HCT116 (cell line): Measurements from ENCODE around the gene BCKDHB. TPM values are rescaled to one million over a fixed set of nuclear protein-coding genes. Genes with fewer than 3 reads are reported as not detected.

Source experiments
- ATAC-seq: fragments of 200-7000 bp; cut with Tn5 transposase; 2 replicates; pipeline ENCODE4 v1.9.1; 2020; ENCODE audit warnings: mild to moderate bottlenecking, moderate library complexity
- BruUV-seq: library from RNA; stranded (reverse); fragments of 400-500 nt; replicated peaks from 2 replicates; lab custom pipeline; 2021; lab: Mats Ljungman, UMichigan
- CTCF ChIA-PET: fragments of 300-600 bp; sonication (Branson Sonifier 250); formaldehyde crosslinking; loops from one replicate; lab custom pipeline; 2021; ENCODE audit warnings: antibody characterized with exemption; lab: Charles Lee
- POLR2A ChIA-PET: fragments of 300-600, 350-600 bp; sonication (Branson Sonifier 250); formaldehyde crosslinking; loops from one replicate; lab custom pipeline; 2021; ENCODE audit warnings: antibody characterized with exemption; lab: Charles Lee
- RAD21 ChIA-PET, 2 experiments: fragments of 300-600 bp; sonication (Branson Sonifier 250); formaldehyde crosslinking; loops; one replicate each; lab custom pipeline; 2023; ENCODE audit warnings: low total read pairs in 2 of 2; ENCODE audit not compliant: uncharacterized antibody in 2 of 2, unreplicated experiment in 2 of 2, low non-redundant PET in 1 of 2; lab: Charles Lee
- DNase-seq: peaks from one replicate; pipeline ENCODE4 v3.0.0-alpha.2; 2010; ENCODE audit warnings: low read depth, low spot score
- H2AFZ ChIP-seq: fragments of 200-600 bp; shearing (Covaris generic), sonication (generic); 2 replicates; pipeline ENCODE4 v1.6.1; 2017; ENCODE audit warnings: low read depth, mixed run types, mixed read lengths, antibody characterized with exemption, low read length; ENCODE audit not compliant: poor library complexity, severe bottlenecking
- H3K27ac ChIP-seq: 2 replicates; pipeline ENCODE4 v1.5.1; 2012; ENCODE audit warnings: low read depth, low read length
- H3K27me3 ChIP-seq: fragments of 200-600 bp; sonication (generic); 2 replicates; pipeline ENCODE4 v1.6.1; 2016; ENCODE audit warnings: mixed run types, low read length, mixed read lengths; ENCODE audit not compliant: insufficient read depth
- H3K36me3 ChIP-seq, 2 experiments: fragments of 200-500 bp in 1 of 2; fragments of 200-600 bp in 1 of 2; sonication (Bioruptor generic) in 1 of 2; sonication (generic) in 1 of 2; 2 replicates each; pipeline versions ENCODE4 v1.5.1 to v1.6.1; 2014 to 2016; ENCODE audit warnings: low read length in 2 of 2, inconsistent platforms in 1 of 2, mixed read lengths in 1 of 2, mixed run types in 1 of 2; ENCODE audit not compliant: insufficient read depth in 2 of 2, control insufficient read depth in 1 of 2
- H3K4me1 ChIP-seq, 2 experiments: fragments of 200-600 bp in 1 of 2; sonication (generic) in 1 of 2; 2 replicates each; pipeline versions ENCODE4 v1.5.1 to v1.6.1; 2012 to 2017; ENCODE audit warnings: low read length in 2 of 2, inconsistent platforms in 1 of 2, mild to moderate bottlenecking in 1 of 2, mixed read lengths in 1 of 2, mixed run types in 1 of 2, moderate library complexity in 1 of 2; ENCODE audit not compliant: insufficient read depth in 2 of 2, control insufficient read depth in 1 of 2
- H3K4me2 ChIP-seq: fragments of 200-600 bp; sonication (generic); 2 replicates; pipeline ENCODE4 v1.6.1; 2017; ENCODE audit warnings: mixed run types, low read length, mixed read lengths
- H3K4me3 ChIP-seq, 2 experiments: fragments of 200-600 bp in 1 of 2; sonication (generic) in 1 of 2; replicated peaks in 1 of 2; 2 replicates each; pipeline ENCODE4 v1.5.1; 2011 to 2016; ENCODE audit warnings: low read length in 2 of 2, control low read depth in 1 of 2, low read depth in 1 of 2, mild to moderate bottlenecking in 1 of 2, mixed read lengths in 1 of 2, mixed run types in 1 of 2
- H3K79me2 ChIP-seq: fragments of 200-600 bp; sonication (generic); 2 replicates; pipeline ENCODE4 v1.6.1; 2017; ENCODE audit warnings: mild to moderate bottlenecking, mixed run types, low read length, moderate library complexity, mixed read lengths; ENCODE audit not compliant: insufficient read depth
- H3K9ac ChIP-seq: fragments of 200-600 bp; sonication (generic); 2 replicates; pipeline ENCODE4 v1.6.1; 2016; ENCODE audit warnings: low read length, mixed read lengths
- H3K9me2 ChIP-seq: fragments of 200-600 bp; sonication (generic), shearing (Covaris generic); 2 replicates; pipeline ENCODE4 v1.6.1; 2017; ENCODE audit warnings: mixed run types, mild to moderate bottlenecking, moderate library complexity; ENCODE audit not compliant: insufficient read depth
- H3K9me3 ChIP-seq, 2 experiments: fragments of 200-500 bp in 1 of 2; fragments of 200-600 bp in 1 of 2; sonication (Bioruptor generic) in 1 of 2; sonication (generic) in 1 of 2; 2 replicates each; pipeline ENCODE4 v1.6.1; 2014 to 2017; ENCODE audit warnings: low read length in 2 of 2, mixed read lengths in 2 of 2, inconsistent platforms in 1 of 2, low read depth in 1 of 2, mild to moderate bottlenecking in 1 of 2, mixed run types in 1 of 2, moderate library complexity in 1 of 2; ENCODE audit not compliant: control insufficient read depth in 1 of 2, insufficient read depth in 1 of 2
- H4K20me1 ChIP-seq: fragments of 200-600 bp; sonication (generic), shearing (Covaris generic); 2 replicates; pipeline ENCODE4 v1.6.1; 2017; ENCODE audit warnings: mixed run types, mild to moderate bottlenecking, moderate library complexity; ENCODE audit not compliant: insufficient read depth
- CBX3 ChIP-seq: IDR thresholded peaks from 2 replicates; pipeline ENCODE4 v1.6.1; 2012; ENCODE audit warnings: low read depth
- CEBPB ChIP-seq: IDR thresholded peaks from 2 replicates; pipeline ENCODE4 v1.6.1; 2012; ENCODE audit warnings: low read depth
- EGR1 ChIP-seq: IDR thresholded peaks from 2 replicates; pipeline ENCODE4 v1.6.1; 2012; ENCODE audit warnings: low read depth
- ELF1 ChIP-seq: IDR thresholded peaks from 2 replicates; pipeline ENCODE4 v1.6.1; 2012; ENCODE audit warnings: low read depth, borderline replicate concordance
- EZH2 ChIP-seq: fragments of 200-600 bp; sonication (generic); IDR thresholded peaks from 2 replicates; pipeline ENCODE4 v1.6.1; 2017; ENCODE audit warnings: antibody characterized with exemption, mixed run types
- FOSL1 ChIP-seq: IDR thresholded peaks from 2 replicates; pipeline ENCODE4 v1.6.1; 2012; ENCODE audit warnings: low read depth
- JUND ChIP-seq: IDR thresholded peaks from 2 replicates; pipeline ENCODE4 v1.6.1; 2012
- POLR2A ChIP-seq: IDR thresholded peaks from 2 replicates; pipeline ENCODE4 v1.7.0; 2011; ENCODE audit warnings: borderline replicate concordance; ENCODE audit not compliant: insufficient read depth, insufficient read length; ENCODE audit errors: extremely low read depth
- POLR2AphosphoS5 ChIP-seq: IDR thresholded peaks from 2 replicates; pipeline ENCODE4 v1.6.1; 2011; ENCODE audit warnings: mild to moderate bottlenecking, low read depth, low read length, moderate library complexity
- SIN3A ChIP-seq: IDR thresholded peaks from 2 replicates; pipeline ENCODE4 v1.6.1; 2012; ENCODE audit warnings: low read depth
- SP1 ChIP-seq: IDR thresholded peaks from 2 replicates; pipeline ENCODE4 v1.6.1; 2012; ENCODE audit warnings: low read depth
- SRF ChIP-seq: IDR thresholded peaks from 2 replicates; pipeline ENCODE4 v1.6.1; 2012; ENCODE audit warnings: low read depth
- TCF7L2 ChIP-seq: IDR thresholded peaks from 2 replicates; pipeline ENCODE4 v1.7.0; 2011; ENCODE audit warnings: borderline replicate concordance, inconsistent platforms; ENCODE audit not compliant: insufficient read depth, insufficient read length; ENCODE audit errors: extremely low read depth
- YY1 ChIP-seq: IDR thresholded peaks from 2 replicates; pipeline ENCODE4 v1.6.1; 2011; ENCODE audit warnings: low read length, low read depth, moderate library complexity, mild to moderate bottlenecking; ENCODE audit not compliant: insufficient replicate concordance; ENCODE audit errors: extremely low read depth
- ZFX ChIP-seq: fragments of 450-650 bp; IDR thresholded peaks from 2 replicates; pipeline ENCODE4 v1.6.1; 2017
- intact Hi-C: fragments of 100-400 bp; cut with micrococcal nuclease; formaldehyde crosslinking; loops from 2 replicates; pipeline ENCODE4 v1.10.0; 2022
- total RNA-seq: library from RNA; stranded (reverse); gene quantifications from one replicate; pipeline ENCODE4 v1.2.1, GENCODE V29; 2021; ENCODE audit not compliant: unreplicated experiment
- TF ChIP-seq, protein P1 (sequence below): IDR thresholded peaks from 2 replicates; pipeline ENCODE4 v1.6.1; 2012
- TF ChIP-seq, protein P2 (sequence below): IDR thresholded peaks from 2 replicates; pipeline ENCODE4 v1.6.1; 2011; ENCODE audit warnings: mild to moderate bottlenecking, low read length, moderate library complexity; ENCODE audit not compliant: insufficient replicate concordance; ENCODE audit errors: extremely low read depth

The BCKDHB gene
- total RNA-seq, 1 experiment from 2014 or later = 11.2 TPM

DNA sequence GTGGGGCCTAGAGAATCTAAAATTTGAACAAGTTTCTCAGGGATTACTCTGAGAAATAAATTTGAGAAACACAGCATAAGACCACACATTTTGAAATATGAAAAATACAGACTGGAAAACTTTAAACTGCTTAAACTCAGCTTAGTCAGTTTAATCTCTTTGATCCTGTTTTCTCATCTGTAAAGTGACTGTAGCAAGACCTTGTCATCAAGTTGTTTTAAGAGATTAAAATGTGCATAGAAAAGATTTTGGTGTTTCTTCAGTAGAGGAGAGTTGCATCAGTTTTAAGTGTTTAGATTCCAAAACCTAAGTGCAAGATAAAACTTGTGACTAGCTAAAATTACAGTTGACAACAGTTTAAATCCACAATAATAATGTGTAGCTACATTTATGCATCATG, 8.1 kb upstream of the BCKDHB start:
- TF ChIP-seq CEBPB (no peak), TCF7L2 (no peak), CBX3 (no peak), SIN3A (no peak), FOSL1 (no peak), POLR2AphosphoS5 (no peak), ZFX (no peak), SP1 (no peak), SRF (no peak), EGR1 (no peak), JUND (no peak), EZH2 (no peak), ELF1 (no peak), POLR2A (no peak), YY1 (no peak)
- TF ChIP-seq, protein P1, sequence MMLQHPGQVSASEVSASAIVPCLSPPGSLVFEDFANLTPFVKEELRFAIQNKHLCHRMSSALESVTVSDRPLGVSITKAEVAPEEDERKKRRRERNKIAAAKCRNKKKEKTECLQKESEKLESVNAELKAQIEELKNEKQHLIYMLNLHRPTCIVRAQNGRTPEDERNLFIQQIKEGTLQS = no peak
- TF ChIP-seq, protein P2, sequence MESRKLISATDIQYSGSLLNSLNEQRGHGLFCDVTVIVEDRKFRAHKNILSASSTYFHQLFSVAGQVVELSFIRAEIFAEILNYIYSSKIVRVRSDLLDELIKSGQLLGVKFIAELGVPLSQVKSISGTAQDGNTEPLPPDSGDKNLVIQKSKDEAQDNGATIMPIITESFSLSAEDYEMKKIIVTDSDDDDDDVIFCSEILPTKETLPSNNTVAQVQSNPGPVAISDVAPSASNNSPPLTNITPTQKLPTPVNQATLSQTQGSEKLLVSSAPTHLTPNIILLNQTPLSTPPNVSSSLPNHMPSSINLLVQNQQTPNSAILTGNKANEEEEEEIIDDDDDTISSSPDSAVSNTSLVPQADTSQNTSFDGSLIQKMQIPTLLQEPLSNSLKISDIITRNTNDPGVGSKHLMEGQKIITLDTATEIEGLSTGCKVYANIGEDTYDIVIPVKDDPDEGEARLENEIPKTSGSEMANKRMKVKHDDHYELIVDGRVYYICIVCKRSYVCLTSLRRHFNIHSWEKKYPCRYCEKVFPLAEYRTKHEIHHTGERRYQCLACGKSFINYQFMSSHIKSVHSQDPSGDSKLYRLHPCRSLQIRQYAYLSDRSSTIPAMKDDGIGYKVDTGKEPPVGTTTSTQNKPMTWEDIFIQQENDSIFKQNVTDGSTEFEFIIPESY = no peak
- no peaks in the 10 kb centered on the region for H3K27me3 ChIP-seq
- no peaks in the 10 kb centered on the region for H3K79me2 ChIP-seq
- ChIA-PET RAD21 (no interaction called here), POLR2A (interaction anchor here (0.9 kb wide), 1 partner anchor 8 kb away, joined by 3 read pairs; the partner anchor contains the start of gene BCKDHB), CTCF (no interaction called here)
- no peak for DNase-seq
- H3K4me2 ChIP-seq = no peak overlapping the region
- H3K9ac ChIP-seq = no peak overlapping the region
- ATAC-seq = no peak
- H3K4me1 ChIP-seq = no peaks in the 10 kb centered on the region
- H3K9me2 ChIP-seq = no peaks in the 10 kb centered on the region
- no peaks in the 10 kb centered on the region for H3K36me3 ChIP-seq
- H4K20me1 ChIP-seq = no peaks in the 10 kb centered on the region
- intact Hi-C loops = no loop called here
- H3K27ac ChIP-seq = no peak overlapping the region
- no peak overlapping the region for H3K4me3 ChIP-seq
- no peaks in the 10 kb centered on the region for H3K9me3 ChIP-seq
- no peak overlapping the region for H2AFZ ChIP-seq
- no TSS peak for BruUV-seq
